ENCODE results near the gene GALNT15. TPM values are rescaled to one million over a fixed set of nuclear protein-coding genes. Genes with fewer than 3 reads are reported as not detected.
A peak's percentile ranks its signal among the peaks of the same experiment; 100 is the strongest.

GALNT15 gene
- total and polyA plus RNA-seq, 8 donors, result 4.2 to 133 (median 25.3) TPM

GRCh38 chr3:16132190-16132589, 42.3 kb upstream of the GALNT15 start:
- intact Hi-C loops (cut with DNase I; ENCODE audit: low total_unique reads), result no loop called here
- H3K27ac ChIP-seq, result peak overlapping the region in 4 of 5 donors; percentile 50 to 60 (median 58)
- 71 to 78% (median 74%) methylated on average over 7 of the region's 7 CpGs for WGBS, 5 donors

GRCh38 chr3:16132928-16133327, 41.6 kb upstream of the GALNT15 start:
- peak in 1 of 2 donors; percentile 66 for DNase-seq
- intact Hi-C loops (cut with DNase I; ENCODE audit: low total_unique reads), result no loop called here
- WGBS, 5 donors, result 39 to 86% (median 72%) methylated on average over 3 of the region's 3 CpGs
- peak overlapping the region in 4 of 5 donors; percentile 50 to 60 (median 58) for H3K27ac ChIP-seq
- no peaks in the 10 kb centered on the region for H3K27me3 ChIP-seq
- peaks cover 0 to 17% (median 8%) of the 10 kb centered on the region in 4 donors for H3K4me1 ChIP-seq
- H3K36me3 ChIP-seq, result no peaks in the 10 kb centered on the region
- peaks cover 0 to 6% (median 0%) of the 10 kb centered on the region in 4 donors for H3K9me3 ChIP-seq
- no peak overlapping the region for H3K4me3 ChIP-seq
- TF ChIP-seq CTCF (IDR thresholded peaks at IDR 0.05) (no peak), POLR2AphosphoS5 (IDR thresholded peaks at IDR 0.05) (peak in 1 of 3 donors; percentile 29)

More at GRCh38 chr3:16132190-16132589, 42.3 kb upstream of the GALNT15 start:
- Histone ChIP-seq H3K36me3 (no peaks in the 10 kb centered on the region), H3K9me3 (no peaks in the 10 kb centered on the region), H3K4me3 (no peak overlapping the region), H3K4me1 (peaks cover 0 to 17% (median 8%) of the 10 kb centered on the region in 4 donors), H3K27me3 (no peaks in the 10 kb centered on the region)
- DNase-seq, result no peak
- TF ChIP-seq EP300 (IDR thresholded peaks at IDR 0.05) (no peak), CTCF (IDR thresholded peaks at IDR 0.05) (no peak)

DNA sequence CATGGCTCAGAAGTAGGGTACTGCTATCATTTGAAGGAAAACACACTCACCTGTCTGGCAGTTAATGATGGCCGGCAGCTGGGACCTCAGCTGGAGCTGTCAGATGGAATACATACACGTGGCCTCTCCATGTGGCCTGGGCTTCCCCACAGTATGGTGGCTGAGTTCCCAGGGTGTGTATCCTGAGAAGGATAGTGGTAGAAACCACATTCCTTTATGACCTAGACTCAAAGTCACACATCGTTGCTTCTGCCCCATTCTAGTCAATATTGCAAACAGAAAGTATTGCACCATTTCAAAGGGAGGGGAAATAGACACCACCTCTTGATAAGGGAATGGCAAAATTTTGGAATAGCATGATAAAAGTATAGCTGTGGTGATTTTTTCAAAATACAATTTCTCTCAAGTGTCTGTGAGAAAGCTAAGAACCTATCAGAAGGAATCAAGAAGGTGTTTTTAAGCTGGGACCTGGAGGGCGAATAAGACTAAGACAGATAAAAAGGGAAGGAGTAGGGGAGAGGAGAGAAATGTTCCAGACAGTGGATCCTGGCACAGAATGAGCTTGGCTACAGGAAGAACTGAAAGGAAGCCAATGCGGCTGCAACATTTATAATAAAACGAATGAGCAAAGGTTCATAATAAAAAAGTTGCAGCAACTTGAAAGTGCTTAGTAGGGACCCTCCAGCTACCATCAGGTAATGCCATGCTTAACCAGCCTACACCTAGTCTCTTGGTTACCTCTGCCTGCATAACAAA, 40.1 kb upstream of the GALNT15 start:
- no peak overlapping the region for H3K4me3 ChIP-seq
- H3K36me3 ChIP-seq, result no peaks in the 10 kb centered on the region
- TF ChIP-seq EP300 (IDR thresholded peaks at IDR 0.05) (no peak), POLR2A (IDR thresholded peaks at IDR 0.05) (no peak), POLR2AphosphoS5 (IDR thresholded peaks at IDR 0.05) (no peak), CTCF (IDR thresholded peaks at IDR 0.05) (no peak)
- H3K27me3 ChIP-seq, result no peaks in the 10 kb centered on the region
- DNase-seq, result no peak
- 67 to 75% (median 72%) methylated on average over 6 of the region's 6 CpGs for WGBS, 5 donors
- H3K4me1 ChIP-seq, result peaks cover 0 to 17% (median 8%) of the 10 kb centered on the region in 4 donors
- H3K27ac ChIP-seq, result no peak overlapping the region
- H3K9me3 ChIP-seq, result peaks cover 0 to 6% (median 0%) of the 10 kb centered on the region in 4 donors
- intact Hi-C loops (cut with DNase I; ENCODE audit: low total_unique reads), result no loop called here

DNA sequence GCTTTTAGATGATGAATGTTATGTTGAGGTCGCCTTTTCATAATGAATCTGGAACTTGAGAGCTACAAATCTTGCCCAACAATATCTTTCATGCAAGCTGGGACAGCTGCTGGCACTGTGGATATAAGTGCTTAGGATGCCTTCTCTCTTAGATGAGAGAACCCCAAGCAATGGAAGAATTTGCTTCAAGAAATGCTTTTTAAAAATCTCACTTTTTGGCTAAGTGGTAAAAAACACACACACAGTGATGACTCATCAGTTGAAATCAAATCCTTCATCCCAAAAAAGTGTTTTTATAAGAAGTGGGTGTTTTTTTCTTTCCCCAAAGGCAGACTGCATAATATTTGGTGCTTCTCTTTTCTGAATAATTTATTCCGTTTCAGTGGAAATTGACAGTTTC, 38.4 kb upstream of the GALNT15 start:
- H3K9me3 ChIP-seq, result peaks cover 0 to 6% (median 0%) of the 10 kb centered on the region in 4 donors
- intact Hi-C loops (cut with DNase I; ENCODE audit: low total_unique reads), result no loop called here
- 60 to 73% (median 64%) methylated on average over 2 of the region's 2 CpGs for WGBS, 5 donors
- H3K27me3 ChIP-seq, result no peaks in the 10 kb centered on the region
- H3K27ac ChIP-seq, result peak overlapping the region in 4 of 5 donors; percentile 56 to 78 (median 72)
- H3K4me3 ChIP-seq, result no peak overlapping the region
- H3K36me3 ChIP-seq, result no peaks in the 10 kb centered on the region
- DNase-seq, result peak in 1 of 2 donors; percentile 35
- TF ChIP-seq POLR2AphosphoS5 (IDR thresholded peaks at IDR 0.05), result no peak
- peaks cover 0 to 17% (median 8%) of the 10 kb centered on the region in 4 donors for H3K4me1 ChIP-seq

DNA sequence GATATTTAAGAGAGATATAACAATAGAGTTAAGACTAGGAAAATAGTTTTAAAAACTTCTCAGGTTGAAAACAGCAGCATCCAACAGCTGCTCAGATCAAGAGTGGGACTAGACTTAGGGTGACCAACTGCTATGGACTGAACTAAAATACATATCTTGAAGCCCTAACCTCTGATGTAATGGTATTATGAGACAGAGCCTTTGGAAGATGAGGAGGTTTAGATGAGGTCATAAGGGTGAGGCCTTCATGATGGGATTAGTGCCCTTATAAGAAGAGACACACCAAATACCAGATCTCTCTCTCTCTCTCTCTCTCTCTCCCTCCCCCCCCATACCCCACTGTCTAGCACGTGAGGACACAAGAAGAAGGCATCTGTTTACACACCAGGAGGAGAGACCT, 37.4 kb upstream of the GALNT15 start:
- peak overlapping the region in 4 of 5 donors; percentile 13 to 78 (median 72) for H3K27ac ChIP-seq
- no peak for DNase-seq
- no peaks in the 10 kb centered on the region for H3K36me3 ChIP-seq
- 71 to 92% (median 80%) methylated on average over 1 of the region's 1 CpG for WGBS, 5 donors
- peaks cover 0 to 15% (median 7%) of the 10 kb centered on the region in 4 donors for H3K4me1 ChIP-seq
- TF ChIP-seq POLR2AphosphoS5 (IDR thresholded peaks at IDR 0.05) (no peak), CTCF (IDR thresholded peaks at IDR 0.05) (no peak), EP300 (IDR thresholded peaks at IDR 0.05) (no peak), POLR2A (IDR thresholded peaks at IDR 0.05) (no peak)
- H3K27me3 ChIP-seq, result no peaks in the 10 kb centered on the region
- peaks cover 0 to 6% (median 0%) of the 10 kb centered on the region in 4 donors for H3K9me3 ChIP-seq
- intact Hi-C loops (cut with DNase I; ENCODE audit: low total_unique reads), result no loop called here
- no peak overlapping the region for H3K4me3 ChIP-seq

Data from stomach (tissue), 9 donors.